Loucy (cell line): ENCODE measurements around the gene CYP27A1.

ENCODE experiments used
- EZH2phosphoT487 ChIP-seq: fragments of 200-600 bp; IDR thresholded peaks from 2 replicates; pipeline ENCODE4 v1.6.1; 2018; ENCODE audit warnings: antibody characterized with exemption, mild to moderate bottlenecking, moderate library complexity, borderline replicate concordance
- TF ChIP-seq, protein P1 (sequence below): fragments of 200-600 bp; sonication (generic); conservative IDR thresholded peaks from 2 replicates; pipeline ENCODE4 v1.5.1; 2014; ENCODE audit warnings: mild to moderate bottlenecking, antibody characterized with exemption, low read length

DNA sequence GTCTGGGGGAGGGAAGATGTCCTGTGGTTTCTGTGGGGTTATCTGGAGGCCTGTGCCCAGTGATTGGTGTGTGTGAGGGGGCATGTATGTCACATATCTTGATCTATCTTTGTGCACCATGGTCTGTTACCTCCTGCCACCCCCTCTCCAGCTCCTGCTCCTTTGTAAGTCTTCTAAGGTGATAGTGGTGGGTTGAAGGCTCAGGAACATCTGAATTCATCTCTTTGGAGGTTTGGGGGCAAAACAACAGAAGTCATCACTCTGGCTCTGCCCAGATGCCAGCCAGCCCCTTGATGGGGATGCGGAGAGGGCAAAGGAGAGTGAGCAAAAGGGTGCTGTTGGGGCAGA is 74.9 kb downstream of the CYP27A1 start:
- TF ChIP-seq, protein P1, sequence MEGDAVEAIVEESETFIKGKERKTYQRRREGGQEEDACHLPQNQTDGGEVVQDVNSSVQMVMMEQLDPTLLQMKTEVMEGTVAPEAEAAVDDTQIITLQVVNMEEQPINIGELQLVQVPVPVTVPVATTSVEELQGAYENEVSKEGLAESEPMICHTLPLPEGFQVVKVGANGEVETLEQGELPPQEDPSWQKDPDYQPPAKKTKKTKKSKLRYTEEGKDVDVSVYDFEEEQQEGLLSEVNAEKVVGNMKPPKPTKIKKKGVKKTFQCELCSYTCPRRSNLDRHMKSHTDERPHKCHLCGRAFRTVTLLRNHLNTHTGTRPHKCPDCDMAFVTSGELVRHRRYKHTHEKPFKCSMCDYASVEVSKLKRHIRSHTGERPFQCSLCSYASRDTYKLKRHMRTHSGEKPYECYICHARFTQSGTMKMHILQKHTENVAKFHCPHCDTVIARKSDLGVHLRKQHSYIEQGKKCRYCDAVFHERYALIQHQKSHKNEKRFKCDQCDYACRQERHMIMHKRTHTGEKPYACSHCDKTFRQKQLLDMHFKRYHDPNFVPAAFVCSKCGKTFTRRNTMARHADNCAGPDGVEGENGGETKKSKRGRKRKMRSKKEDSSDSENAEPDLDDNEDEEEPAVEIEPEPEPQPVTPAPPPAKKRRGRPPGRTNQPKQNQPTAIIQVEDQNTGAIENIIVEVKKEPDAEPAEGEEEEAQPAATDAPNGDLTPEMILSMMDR: no peak
- no peak for TF ChIP-seq EZH2phosphoT487
